HL-60/S4 (cell line): ENCODE results near the gene MROH2A.

Experiments
- in situ Hi-C: fragments of 300-500 bp; cut with MboI; formaldehyde crosslinking; loops from 2 replicates; pipeline ENCODE4 v1.14.3; 2022; ENCODE audit warnings: low sequenced_read_pairs

Gene MROH2A

GRCh38 chr2:233833345-233833744 lies 55.2 kb downstream of the MROH2A start:
- in situ Hi-C loops: no loop called here

GRCh38 chr2:233835230-233836186 lies 57.4 kb downstream of the MROH2A start:
- in situ Hi-C loops: no loop called here

GRCh38 chr2:233836359-233836758 lies 58.2 kb downstream of the MROH2A start:
- in situ Hi-C loops: no loop called here

- in situ Hi-C loops: no loop called here
Observed at GRCh38 chr2:233837694-233838229, 59.6 kb downstream of the MROH2A start.

- in situ Hi-C loops: no loop called here
Observed at GRCh38 chr2:233838251-233838650, 60.1 kb downstream of the MROH2A start.

- in situ Hi-C loops: no loop called here
Observed at GRCh38 chr2:233838726-233839446, 60.8 kb downstream of the MROH2A start.

GRCh38 chr2:233839447-233839820 lies 61.3 kb downstream of the MROH2A start:
- in situ Hi-C loops: no loop called here

GRCh38 chr2:233840520-233840919 lies 62.4 kb downstream of the MROH2A start:
- in situ Hi-C loops: no loop called here

- in situ Hi-C loops: no loop called here
Observed at GRCh38 chr2:233841183-233841582, 63.1 kb downstream of the MROH2A start.

GRCh38 chr2:233844064-233844807 lies 66.1 kb downstream of the MROH2A start:
- in situ Hi-C loops: no loop called here

- in situ Hi-C loops: no loop called here
Observed at GRCh38 chr2:233844836-233845235, 66.7 kb downstream of the MROH2A start.

GRCh38 chr2:233845301-233846060 lies 67.4 kb downstream of the MROH2A start:
- in situ Hi-C loops: no loop called here

GRCh38 chr2:233846387-233847247 lies 68.5 kb downstream of the MROH2A start:
- in situ Hi-C loops: no loop called here

GRCh38 chr2:233847248-233847898 lies 69.2 kb downstream of the MROH2A start:
- in situ Hi-C loops: no loop called here

GRCh38 chr2:233848276-233848675 lies 70.1 kb downstream of the MROH2A start:
- in situ Hi-C loops: no loop called here

GRCh38 chr2:233849607-233850271 lies 71.6 kb downstream of the MROH2A start:
- in situ Hi-C loops: no loop called here

GRCh38 chr2:233850745-233851144 lies 72.6 kb downstream of the MROH2A start:
- in situ Hi-C loops: no loop called here

GRCh38 chr2:233851169-233851568 lies 73.0 kb downstream of the MROH2A start:
- in situ Hi-C loops: no loop called here
